ENCODE data around the gene SPINK8.

DNA sequence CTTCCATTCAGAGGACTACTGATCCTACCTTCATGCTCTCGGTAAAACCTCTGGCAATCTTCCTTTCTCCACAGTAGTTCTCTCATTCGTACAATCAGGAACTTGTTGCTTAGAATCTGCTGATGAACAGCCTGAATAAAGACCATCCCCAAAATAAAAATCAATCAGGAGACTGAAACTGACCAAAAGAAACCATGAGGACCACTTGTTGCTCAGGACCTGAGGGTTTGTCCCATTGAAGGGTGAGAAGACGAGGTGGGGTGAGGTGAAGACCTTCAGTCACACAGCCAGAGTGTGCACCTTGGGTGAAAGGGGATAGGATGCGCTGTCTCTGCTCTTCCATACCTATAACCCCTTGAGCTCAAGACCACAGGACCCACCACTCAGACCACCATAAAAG lies 36.8 kb downstream of the SPINK8 start:
- TF ChIP-seq, protein P1, sequence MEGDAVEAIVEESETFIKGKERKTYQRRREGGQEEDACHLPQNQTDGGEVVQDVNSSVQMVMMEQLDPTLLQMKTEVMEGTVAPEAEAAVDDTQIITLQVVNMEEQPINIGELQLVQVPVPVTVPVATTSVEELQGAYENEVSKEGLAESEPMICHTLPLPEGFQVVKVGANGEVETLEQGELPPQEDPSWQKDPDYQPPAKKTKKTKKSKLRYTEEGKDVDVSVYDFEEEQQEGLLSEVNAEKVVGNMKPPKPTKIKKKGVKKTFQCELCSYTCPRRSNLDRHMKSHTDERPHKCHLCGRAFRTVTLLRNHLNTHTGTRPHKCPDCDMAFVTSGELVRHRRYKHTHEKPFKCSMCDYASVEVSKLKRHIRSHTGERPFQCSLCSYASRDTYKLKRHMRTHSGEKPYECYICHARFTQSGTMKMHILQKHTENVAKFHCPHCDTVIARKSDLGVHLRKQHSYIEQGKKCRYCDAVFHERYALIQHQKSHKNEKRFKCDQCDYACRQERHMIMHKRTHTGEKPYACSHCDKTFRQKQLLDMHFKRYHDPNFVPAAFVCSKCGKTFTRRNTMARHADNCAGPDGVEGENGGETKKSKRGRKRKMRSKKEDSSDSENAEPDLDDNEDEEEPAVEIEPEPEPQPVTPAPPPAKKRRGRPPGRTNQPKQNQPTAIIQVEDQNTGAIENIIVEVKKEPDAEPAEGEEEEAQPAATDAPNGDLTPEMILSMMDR (IDR thresholded peaks at IDR 0.05 in 2 of 3, conservative IDR thresholded peaks at IDR 0.05 in 1 of 3; ENCODE audit: borderline replicate concordance in 1 of 3, insufficient read depth in 1 of 3, low read depth in 2 of 3, low read length in 2 of 3): no peak
- TF ChIP-seq POLR2A (IDR thresholded peaks at IDR 0.05; ENCODE audit: borderline replicate concordance, extremely low read depth, insufficient read depth, insufficient read length) (no peak), ELF1 (IDR thresholded peaks at IDR 0.05; ENCODE audit: borderline replicate concordance, low read depth) (no peak), SIN3A (IDR thresholded peaks at IDR 0.05; ENCODE audit: low read depth) (no peak), ZFX (IDR thresholded peaks at IDR 0.05) (no peak), CEBPB (IDR thresholded peaks at IDR 0.05; ENCODE audit: low read depth) (no peak)
- TF ChIP-seq, protein P2, sequence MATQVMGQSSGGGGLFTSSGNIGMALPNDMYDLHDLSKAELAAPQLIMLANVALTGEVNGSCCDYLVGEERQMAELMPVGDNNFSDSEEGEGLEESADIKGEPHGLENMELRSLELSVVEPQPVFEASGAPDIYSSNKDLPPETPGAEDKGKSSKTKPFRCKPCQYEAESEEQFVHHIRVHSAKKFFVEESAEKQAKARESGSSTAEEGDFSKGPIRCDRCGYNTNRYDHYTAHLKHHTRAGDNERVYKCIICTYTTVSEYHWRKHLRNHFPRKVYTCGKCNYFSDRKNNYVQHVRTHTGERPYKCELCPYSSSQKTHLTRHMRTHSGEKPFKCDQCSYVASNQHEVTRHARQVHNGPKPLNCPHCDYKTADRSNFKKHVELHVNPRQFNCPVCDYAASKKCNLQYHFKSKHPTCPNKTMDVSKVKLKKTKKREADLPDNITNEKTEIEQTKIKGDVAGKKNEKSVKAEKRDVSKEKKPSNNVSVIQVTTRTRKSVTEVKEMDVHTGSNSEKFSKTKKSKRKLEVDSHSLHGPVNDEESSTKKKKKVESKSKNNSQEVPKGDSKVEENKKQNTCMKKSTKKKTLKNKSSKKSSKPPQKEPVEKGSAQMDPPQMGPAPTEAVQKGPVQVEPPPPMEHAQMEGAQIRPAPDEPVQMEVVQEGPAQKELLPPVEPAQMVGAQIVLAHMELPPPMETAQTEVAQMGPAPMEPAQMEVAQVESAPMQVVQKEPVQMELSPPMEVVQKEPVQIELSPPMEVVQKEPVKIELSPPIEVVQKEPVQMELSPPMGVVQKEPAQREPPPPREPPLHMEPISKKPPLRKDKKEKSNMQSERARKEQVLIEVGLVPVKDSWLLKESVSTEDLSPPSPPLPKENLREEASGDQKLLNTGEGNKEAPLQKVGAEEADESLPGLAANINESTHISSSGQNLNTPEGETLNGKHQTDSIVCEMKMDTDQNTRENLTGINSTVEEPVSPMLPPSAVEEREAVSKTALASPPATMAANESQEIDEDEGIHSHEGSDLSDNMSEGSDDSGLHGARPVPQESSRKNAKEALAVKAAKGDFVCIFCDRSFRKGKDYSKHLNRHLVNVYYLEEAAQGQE (IDR thresholded peaks at IDR 0.05; ENCODE audit: low read depth): no peak
